NCI-H2107 (cell line): ENCODE data around the gene CLCN4.

ENCODE experiments used
- DNase-seq: peaks from one replicate; lab custom pipeline; 2025; lab: John Stamatoyannopoulos, UW

The CLCN4 gene

DNA sequence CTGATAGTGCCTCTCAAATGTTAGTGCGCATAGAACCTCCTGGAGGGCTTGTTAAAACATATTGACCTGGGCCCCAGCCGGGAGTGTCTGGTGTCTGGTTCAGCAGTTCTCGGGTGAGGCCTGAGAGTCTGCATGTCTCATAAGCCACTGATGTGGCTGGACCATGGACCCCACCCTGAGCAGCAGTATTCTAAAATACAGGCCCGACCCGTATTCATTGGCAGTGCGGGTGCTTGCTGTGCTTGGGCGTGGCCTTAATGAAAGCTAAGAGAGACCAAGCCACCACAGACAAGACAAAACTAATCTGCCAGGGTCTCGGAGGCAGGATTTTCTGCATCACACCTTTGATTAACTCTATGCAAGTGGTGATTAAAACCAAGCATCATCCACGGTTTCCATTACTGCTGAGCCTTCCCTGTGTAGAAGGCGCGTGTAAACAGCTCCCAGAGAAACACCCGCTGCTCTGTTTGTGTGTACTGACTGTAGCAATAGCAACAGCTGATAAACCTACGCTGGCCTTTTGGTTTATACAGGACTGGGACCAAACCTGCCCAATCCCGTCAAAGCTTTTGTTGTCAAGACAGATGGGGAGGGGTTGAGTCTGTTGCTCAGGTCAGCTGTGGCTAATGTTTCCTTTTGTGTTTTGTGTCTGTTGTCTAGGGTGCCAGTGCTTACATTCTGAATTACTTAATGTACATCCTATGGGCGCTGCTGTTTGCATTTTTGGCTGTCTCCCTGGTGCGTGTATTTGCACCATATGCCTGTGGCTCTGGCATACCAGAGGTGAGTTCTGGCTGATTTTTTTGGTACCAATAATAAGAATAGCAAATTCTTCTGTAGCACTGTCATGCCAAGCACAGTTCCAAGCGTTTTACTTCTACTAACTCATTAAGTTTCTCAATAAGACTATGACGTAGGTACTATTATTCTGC, 40.8 kb downstream of the CLCN4 start:
- peak; percentile 14 for DNase-seq

DNA sequence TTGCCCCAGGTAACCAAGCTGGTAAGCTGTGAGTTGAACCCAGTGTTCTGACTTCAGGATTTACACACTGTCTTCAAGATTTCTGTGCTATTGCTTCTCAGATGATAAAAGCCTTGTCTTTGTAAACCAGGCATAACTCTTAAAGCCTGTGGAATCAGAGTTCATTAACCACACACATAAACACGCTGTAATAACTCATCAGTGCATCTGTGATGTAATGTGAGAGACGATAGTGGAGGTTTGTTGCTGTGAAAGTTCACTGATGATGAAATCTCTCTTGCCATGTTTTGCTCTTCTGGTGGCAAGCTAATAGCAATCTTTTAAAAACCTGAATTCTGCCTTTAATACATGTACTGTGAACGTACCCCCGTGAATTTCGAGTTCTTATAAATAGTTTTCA, 41.5 kb downstream of the CLCN4 start:
- DNase-seq, result no peak

DNA sequence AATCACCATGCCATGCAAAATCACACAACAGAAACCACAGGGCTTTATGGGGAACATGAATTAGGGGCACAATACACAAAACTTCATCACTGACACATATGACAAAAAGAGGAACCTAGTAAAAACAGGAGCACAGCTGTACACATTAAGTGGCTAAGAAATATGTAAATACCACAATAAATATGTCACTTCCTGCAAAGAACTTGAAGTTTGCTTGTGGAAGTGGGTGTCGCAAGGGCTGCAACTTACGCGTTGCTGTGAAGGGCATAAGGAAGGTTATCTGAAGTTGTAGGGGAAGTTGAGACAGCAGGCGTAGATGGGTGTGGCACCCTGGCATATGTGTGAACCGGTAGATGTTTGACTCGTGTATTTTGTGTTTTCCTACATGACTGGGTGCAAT, 42.4 kb downstream of the CLCN4 start:
- DNase-seq, result no peak

DNA sequence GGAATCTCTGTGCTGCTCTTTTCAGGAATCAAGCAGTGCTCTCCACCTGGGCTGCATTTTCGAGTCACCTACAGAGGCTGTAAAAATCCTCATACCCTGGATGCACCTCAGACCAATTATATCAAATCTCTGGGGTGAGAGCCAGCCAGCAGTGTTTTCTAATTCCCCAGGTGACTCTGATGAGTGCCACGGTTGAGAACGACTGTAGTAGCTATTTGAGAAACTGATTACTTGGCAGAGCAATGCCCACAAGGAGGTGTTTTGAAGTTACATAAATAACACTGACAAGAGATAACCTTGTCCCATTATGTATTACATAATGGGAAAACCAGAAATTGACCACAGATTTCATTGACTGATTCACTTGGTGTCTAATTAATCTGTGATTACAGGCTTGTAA, 46.8 kb downstream of the CLCN4 start:
- DNase-seq, result no peak

DNA sequence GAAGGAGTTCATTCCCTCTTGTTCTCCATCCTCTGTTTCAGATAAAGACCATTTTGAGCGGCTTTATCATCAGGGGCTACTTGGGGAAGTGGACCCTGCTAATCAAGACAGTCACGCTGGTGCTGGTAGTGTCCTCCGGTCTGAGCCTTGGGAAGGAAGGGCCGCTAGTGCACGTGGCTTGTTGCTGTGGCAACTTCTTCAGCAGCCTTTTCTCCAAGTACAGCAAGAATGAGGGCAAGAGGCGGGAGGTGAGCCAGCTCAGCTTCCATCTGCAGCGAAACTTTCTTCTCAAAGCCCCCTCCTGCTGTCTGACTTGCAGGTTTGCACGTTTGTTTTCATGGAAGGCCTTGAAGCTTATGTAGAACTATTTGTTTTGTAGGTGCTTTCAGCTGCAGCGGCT, 49.5 kb downstream of the CLCN4 start:
- DNase-seq, result no peak

DNA sequence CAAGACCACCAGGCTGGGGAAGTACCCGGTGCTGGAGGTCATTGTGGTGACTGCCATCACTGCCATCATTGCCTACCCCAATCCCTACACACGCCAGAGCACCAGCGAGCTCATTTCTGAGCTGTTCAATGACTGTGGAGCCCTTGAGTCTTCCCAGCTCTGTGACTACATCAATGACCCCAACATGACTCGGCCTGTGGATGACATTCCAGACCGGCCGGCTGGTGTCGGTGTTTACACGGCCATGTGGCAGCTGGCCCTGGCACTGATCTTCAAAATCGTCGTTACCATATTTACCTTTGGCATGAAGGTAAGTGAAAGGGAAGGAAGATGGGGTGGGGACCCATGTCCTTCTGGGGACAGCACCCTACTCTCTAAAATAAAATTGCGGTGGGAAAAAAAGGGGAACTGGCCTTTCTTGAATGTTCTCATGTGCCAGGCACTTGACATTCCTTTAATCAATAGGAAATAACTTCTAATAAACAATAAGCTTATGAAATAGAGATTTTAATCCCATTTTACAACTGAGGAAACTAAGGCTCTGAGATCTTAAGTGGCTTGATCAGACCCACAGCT, 51.6 kb downstream of the CLCN4 start:
- no peak for DNase-seq

DNA sequence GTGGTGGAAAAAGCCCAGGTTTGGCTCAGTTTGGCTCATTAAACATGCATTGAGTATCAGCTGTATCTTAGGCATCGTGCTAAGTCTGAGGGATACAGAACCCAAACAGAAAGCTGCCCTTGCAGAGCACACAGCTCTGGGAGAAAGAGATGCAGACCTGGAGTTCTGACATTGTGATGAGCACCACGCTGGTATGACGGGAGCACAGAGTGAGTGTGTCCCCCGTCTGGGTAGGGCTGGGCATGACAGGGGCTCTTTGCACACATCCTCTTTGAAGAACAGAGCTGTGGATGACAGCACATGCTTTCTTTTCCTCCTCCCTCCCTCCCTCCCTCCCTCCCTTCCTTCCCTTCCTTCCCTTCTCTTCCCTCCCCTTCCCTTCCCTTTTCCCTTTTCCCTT, 52.2 kb downstream of the CLCN4 start:
- no peak for DNase-seq

DNA sequence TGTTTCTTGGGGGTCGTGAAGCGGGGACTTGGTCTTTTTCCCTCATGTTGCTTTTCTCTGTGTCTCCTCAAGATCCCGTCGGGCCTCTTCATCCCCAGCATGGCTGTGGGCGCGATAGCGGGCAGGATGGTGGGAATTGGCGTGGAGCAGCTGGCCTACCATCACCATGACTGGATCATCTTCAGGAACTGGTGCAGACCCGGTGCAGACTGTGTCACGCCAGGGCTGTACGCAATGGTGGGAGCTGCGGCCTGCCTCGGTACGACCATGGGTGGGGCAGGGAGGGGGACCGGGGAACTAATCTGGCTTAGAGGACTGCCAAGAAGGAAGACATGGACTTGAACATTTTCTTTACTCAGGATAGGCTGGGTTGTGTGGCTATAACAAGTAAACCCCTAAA, 55.6 kb downstream of the CLCN4 start:
- no peak for DNase-seq

DNA sequence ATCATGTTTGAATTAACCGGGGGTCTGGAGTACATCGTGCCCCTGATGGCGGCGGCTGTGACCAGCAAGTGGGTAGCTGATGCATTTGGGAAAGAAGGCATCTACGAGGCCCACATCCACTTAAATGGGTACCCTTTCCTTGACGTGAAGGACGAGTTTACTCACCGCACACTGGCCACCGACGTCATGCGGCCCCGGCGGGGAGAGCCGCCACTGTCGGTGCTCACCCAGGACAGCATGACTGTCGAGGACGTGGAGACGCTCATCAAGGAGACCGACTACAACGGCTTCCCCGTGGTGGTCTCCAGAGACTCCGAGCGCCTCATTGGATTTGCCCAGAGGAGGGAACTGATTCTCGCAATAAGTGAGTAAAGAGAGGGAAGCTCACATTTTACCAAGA, 56.9 kb downstream of the CLCN4 start:
- DNase-seq, result no peak

DNA sequence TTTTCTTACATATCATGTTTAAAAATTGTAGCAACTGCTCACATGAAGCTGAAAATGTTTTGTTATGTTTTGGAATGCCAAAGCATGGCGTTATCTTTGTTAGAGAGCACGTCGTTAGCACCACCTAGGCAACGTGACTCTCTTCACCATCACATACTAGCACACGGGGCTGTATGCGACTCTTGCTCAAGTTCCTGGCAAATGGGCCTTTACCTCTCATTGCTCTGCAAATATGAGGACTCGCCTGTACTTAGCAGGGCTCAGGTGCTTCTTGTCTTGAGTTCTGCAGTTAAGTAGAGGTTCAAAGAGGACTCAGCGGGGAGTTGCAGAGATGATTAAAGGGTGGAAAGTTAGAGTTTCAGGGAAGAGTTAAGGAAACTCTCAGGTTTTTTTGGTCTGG, 59.4 kb downstream of the CLCN4 start:
- no peak for DNase-seq

DNA sequence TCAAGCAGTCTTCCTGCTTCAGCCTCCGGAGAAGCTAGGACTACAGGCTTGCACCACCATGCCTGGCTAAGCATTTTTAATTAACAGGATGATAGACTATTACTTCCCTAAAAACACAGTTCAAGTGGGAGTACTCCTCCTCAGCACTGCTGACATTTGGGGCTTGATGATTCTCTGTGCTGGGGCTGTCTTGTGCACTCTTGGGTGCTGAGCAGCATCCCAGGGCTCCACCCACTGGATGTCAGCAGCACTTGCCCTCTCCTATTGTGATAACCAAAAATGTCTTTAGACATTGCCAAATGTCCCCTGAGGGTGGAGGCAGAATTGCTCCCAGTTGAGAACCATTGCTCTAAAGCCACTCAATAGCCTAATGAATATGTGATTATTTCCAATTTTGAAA, 60.4 kb downstream of the CLCN4 start:
- DNase-seq, result no peak

DNA sequence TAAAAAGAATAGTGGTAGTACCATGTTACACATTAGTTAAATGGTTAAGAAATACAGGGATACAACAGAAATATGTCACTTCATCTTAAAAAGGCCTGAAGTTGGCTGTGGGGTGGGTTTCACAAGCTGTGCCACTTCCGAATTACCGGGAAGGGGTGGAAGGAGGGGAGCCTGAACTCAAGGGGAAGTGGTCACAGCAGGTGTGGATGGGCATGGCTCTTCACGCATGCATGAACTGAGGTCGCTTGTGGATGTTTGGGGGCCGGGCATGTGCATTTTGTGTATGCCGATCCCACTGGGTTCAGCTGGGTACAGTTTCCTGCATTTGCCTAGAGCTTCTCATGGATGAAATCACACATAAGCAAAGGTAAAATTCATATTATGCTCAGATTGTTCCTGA, 64.9 kb downstream of the CLCN4 start:
- no peak for DNase-seq

DNA sequence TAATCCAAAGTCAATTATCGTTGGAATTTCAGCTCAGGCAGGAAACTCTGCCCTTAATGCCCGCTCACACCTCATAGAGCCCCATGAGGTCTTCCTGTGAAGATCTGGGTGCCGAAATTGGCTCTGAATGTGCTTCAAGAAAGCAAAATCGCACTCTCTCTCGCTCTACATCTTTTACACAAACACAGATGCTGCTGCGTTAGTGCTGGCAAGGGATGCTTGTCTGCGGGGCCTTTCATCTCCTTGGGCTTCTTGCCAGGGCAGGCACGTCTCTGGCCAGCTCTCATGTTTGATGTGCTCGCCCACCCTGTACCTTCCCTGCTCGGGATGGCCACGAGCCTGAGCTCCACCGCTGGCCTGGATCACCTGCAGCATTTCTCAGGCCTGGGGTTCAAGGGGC, 66.5 kb downstream of the CLCN4 start:
- DNase-seq, result no peak

DNA sequence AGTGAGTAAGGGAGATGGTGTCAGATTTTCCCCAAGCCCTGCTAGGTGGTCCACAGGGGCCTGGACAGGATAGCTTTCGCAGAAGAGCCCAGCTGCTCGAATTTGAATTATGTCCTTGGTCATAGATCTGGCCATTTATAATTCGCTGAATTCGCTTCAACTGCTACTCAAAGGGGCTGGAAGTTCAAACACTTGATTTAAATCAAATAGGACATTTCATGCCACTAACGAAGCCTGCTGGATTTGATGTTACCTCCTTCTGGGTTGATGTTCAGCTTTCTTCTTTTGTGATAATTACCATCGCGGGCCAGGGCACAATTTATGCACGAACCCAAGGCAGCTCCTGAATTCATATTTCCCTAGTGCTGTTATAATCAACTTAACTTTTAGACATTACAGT, 67.0 kb downstream of the CLCN4 start:
- DNase-seq, result no peak

DNA sequence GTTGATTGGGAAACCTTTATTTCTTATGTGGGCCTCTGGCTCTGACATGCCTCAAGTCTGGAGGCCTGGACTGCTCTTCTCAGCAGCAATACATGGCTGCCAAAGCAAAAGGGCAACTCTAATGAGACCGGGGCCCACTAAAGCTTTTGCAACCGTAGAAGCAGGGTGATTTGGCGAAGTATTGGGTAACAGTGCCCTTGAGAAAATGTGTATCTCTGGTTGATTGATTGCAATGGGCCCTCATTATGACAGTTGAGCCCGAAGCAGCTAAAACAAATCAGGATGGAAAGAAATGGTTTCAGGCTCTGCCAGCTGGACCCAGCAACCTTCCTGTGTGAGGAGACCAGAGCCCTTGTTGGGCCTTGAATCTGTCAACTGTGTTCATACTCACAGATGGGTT, 73.4 kb downstream of the CLCN4 start:
- no peak for DNase-seq

DNA sequence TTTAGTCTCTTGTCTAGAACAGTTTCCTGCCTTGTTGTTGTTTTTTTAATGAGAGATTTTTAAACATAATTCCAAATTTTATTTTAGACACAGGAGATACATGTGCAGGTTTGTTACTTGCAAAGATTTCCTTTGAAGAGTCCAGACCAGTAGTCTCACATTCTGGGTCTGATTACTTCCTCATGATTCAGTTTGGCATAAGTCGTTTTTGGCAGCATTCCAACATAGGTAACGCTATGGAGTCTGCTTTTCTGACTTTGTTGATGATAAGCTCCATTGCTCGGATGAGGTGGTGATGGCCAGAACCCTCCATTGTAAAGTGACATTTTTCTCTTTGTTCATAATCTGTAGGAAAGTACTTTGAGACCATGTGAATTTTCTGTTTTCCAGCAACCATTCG, 74.7 kb downstream of the CLCN4 start:
- DNase-seq, result no peak

DNA sequence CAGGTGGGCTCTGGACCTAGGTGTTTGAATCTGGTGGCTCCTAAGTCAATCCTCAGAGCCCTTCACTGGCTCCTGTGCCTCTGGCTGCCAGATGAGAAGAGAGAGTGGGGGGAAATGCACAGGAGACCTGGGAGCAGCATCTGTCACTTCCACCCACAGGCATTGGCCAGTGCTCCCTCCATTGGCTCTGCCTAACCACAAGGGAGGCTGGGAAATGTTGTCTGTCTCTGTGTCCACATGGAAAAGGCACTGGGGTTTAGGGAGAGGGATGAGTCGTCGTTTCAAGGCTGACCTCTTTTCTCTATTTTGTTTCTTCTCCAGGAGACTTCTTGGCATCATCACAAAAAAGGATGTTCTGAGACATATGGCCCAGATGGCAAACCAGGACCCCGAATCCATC, 76.4 kb downstream of the CLCN4 start:
- no peak for DNase-seq

DNA sequence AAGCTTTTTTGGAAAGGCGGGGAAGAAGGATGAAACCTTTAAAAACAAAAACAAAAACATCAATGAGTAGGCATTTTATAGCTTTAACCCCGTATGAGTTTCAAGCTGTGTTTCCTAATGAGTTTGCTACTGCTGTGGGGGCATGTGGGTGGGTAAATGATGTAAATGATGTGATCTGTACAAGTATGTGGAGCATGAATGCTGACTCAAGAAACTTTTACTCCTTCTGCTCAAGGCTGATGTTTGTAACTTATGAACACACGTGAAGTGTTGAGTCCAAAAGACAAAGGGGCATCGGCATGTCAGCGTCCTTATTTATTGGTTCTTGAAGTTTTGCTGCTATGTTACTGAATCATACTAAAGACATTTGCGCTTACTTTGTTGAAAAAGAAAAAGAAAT, 76.9 kb downstream of the CLCN4 start:
- DNase-seq, result no peak

DNA sequence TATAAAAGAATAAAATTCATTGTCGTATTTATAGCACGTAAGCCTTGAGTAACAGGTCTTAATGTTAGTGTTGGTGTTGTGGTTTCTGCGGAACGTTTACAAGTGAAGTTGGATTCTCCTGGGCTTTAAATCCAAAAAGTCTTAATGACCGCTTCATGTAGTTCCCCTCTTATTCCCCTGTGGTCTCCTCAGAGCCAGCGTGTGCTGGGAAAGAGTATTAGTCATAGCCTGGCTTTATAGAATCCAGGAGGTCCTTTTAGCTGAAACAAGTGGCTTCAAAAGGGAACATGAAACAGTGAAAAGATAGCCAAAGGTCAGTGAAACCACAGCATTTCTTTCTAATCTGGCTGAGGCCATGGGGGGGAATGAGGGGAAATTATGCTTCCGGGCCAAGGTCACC, 79.1 kb downstream of the CLCN4 start:
- no peak for DNase-seq

DNA sequence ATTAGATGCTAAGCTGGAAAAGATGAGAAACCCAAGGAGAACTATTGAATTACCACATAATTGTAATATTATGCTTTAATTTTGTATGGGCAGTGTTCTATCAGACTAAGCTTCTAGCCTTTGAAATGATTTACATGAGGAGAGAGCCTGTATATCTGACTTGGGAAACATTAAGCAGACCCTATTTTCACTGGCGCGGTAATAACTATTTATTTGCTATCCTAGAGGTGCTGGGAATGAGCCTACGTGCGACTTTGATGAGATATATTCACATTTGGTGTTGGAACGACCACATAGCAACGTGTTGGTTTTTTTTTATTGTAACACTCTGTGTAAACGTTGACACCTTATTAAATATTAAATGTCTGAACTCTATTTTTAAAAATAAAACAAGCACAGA, 80.5 kb downstream of the CLCN4 start:
- no peak for DNase-seq

DNA sequence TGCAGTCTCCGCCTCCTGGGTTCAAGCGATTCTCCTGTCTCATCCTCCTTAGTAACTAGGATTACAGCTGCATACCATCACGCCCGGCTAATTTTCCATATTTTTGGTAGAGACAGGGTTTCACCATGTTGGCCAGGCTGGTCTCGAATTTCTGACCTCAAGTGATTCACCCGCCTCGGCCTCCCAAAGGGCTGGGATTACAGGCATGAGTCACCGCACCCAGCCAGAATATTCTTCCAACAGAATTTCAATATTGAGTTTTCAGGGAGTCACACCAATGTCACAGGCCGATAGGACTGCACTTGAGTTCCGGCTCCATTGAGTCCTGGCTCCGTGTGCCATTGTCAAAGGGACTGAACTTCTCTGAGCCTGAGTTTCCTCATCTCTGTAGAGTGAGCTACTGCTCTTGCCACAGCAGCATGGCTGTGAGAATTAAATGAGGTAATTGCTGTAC, 82.9 kb downstream of the CLCN4 start:
- DNase-seq, result no peak

DNA sequence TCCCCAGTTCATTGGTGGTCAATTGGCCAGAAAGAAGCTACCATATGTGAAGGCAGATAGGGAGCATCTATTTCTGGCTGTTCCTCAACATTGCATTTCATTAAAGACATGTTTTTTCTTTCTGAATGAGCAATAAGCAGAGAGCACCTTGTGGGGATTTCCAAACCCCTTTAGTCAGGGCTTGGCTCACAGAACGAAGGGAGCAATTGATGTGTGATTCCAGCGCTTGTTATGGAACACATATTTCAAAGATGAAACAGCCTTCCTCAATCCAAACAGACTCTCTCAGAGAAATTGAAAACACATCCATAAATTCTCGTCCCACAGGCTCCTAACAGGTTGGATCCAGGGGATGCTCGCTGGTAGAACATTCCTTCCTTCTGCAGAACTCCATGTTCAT, 84.1 kb downstream of the CLCN4 start:
- no peak for DNase-seq

DNA sequence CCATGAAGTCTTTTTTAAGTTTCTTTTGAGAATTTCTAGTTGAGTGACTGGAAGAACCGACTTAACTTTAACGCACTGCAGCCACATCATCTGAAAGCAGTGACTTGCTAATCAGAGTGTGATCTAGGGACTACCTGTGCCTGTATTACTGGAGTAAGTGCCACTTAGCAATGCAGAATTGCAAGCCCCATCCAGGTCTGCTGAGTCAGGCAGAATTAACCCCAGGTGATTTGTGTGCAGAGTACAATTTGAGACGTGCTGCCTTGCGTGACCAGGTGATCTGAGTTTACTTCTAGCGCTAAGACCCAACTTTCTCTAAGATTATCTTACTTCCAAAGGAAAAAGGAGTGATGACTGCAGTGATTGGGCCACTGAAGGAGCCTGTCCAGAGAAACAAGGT, 85.3 kb downstream of the CLCN4 start:
- DNase-seq, result no peak

DNA sequence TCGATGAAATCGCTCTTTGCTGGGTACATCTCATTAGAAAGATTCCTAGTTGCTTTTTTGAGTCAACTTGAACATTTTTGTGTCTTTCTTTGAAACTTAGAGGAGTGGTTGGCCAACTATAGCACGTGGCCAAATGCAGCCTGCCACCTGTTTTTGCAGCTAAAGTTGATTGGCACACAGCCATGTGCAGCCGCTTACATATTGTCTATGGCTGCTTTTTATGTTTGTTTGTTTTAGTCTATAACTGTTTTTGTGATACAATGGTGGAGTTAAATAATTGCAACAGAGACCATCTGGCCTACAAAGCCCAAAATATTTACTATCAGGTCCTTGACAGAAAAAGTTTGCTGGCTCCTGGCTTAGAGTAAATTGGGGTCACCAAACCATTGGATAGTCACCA, 86.3 kb downstream of the CLCN4 start:
- no peak for DNase-seq
